CD14-positive monocyte (primary cell): ENCODE measurements around the gene GLG1. TPM values are rescaled to one million over a fixed set of nuclear protein-coding genes. Genes with fewer than 3 reads are reported as not detected.
A peak's percentile ranks its signal among the peaks of the same experiment; 100 is the strongest.

Experiments used
- DNase-seq, 3 donors: peaks; one replicate each; pipeline ENCODE4 v3.0.0-alpha.2; 2011 to 2022
- H2AFZ ChIP-seq: 2 replicates; pipeline ENCODE4 v1.6.0; 2012; ENCODE audit warnings: mild to moderate bottlenecking, low read depth, low read length, inconsistent platforms; ENCODE audit not compliant: insufficient read depth, poor library complexity, severe bottlenecking
- H3K27ac ChIP-seq, 2 donors: 1 replicate in 1 of 2; 2 replicates in 1 of 2; pipeline ENCODE4 v1.5.1; 2012 to 2013; ENCODE audit warnings: low read length in 2 of 2, control low read depth in 1 of 2, inconsistent platforms in 1 of 2, low read depth in 1 of 2, mild to moderate bottlenecking in 1 of 2
- H3K27me3 ChIP-seq, 2 donors: one replicate each; pipeline versions ENCODE4 v1.6.0 to v1.6.1; 2011 to 2013; ENCODE audit warnings: low read length in 2 of 2; ENCODE audit not compliant: control insufficient read depth in 2 of 2, insufficient read depth in 2 of 2
- H3K36me3 ChIP-seq, 2 donors: replicated peaks in 1 of 2; 1 replicate in 1 of 2; 2 replicates in 1 of 2; pipeline versions ENCODE4 v1.5.1 to v1.6.1; 2012 to 2013; ENCODE audit warnings: low read length in 2 of 2, control low read depth in 1 of 2, inconsistent platforms in 1 of 2, mild to moderate bottlenecking in 1 of 2; ENCODE audit not compliant: insufficient read depth in 2 of 2, control insufficient read depth in 1 of 2
- H3K4me1 ChIP-seq, 2 donors: 1 replicate in 1 of 2; 2 replicates in 1 of 2; pipeline versions ENCODE4 v1.5.1 to v1.6.1; 2012 to 2013; ENCODE audit warnings: low read length in 2 of 2, control low read depth in 1 of 2, inconsistent platforms in 1 of 2, mild to moderate bottlenecking in 1 of 2, moderate library complexity in 1 of 2; ENCODE audit not compliant: insufficient read depth in 2 of 2, control insufficient read depth in 1 of 2
- H3K4me2 ChIP-seq: replicated peaks from 2 replicates; pipeline ENCODE3; 2012; ENCODE audit warnings: low read length, moderate library complexity, mild to moderate bottlenecking; ENCODE audit not compliant: poor library complexity, severe bottlenecking; ENCODE audit errors: extremely low read depth
- H3K4me3 ChIP-seq, 3 experiments: fragments of 200-600 bp in 1 of 3; sonication (generic) in 1 of 3; replicated peaks in 1 of 3; 1 replicate in 2 of 3; 2 replicates in 1 of 3; pipeline ENCODE4 v1.5.1; 2011 to 2013; ENCODE audit warnings: low read length in 3 of 3, mild to moderate bottlenecking in 3 of 3, control low read depth in 2 of 3, low read depth in 2 of 3, inconsistent platforms in 1 of 3, moderate library complexity in 1 of 3
- H3K79me2 ChIP-seq: 2 replicates; pipeline ENCODE4 v1.6.0; 2012; ENCODE audit warnings: mild to moderate bottlenecking, control low read depth, inconsistent platforms, low read length, moderate library complexity; ENCODE audit not compliant: insufficient read depth
- H3K9ac ChIP-seq: 2 replicates; pipeline ENCODE4 v1.6.0; 2017; ENCODE audit warnings: low read length, mild to moderate bottlenecking; ENCODE audit not compliant: insufficient read depth, poor library complexity, severe bottlenecking
- H3K9me3 ChIP-seq, 2 donors: replicated peaks in 1 of 2; 1 replicate in 1 of 2; 2 replicates in 1 of 2; pipeline versions ENCODE4 v1.5.1 to v1.6.1; 2012 to 2013; ENCODE audit warnings: low read length in 2 of 2, control low read depth in 1 of 2; ENCODE audit not compliant: control insufficient read depth in 1 of 2, insufficient read depth in 1 of 2
- H4K20me1 ChIP-seq: 2 replicates; pipeline ENCODE4 v1.6.0; 2012; ENCODE audit warnings: mild to moderate bottlenecking, low read length, control low read depth, moderate library complexity; ENCODE audit not compliant: insufficient read depth
- H3K27ac Mint-ChIP-seq, 7 donors: one replicate each; pipeline ENCODE4 v1.8.0; 2020; ENCODE audit warnings: mild to moderate bottlenecking in 7 of 7, mixed read lengths in 7 of 7, moderate library complexity in 6 of 7, inconsistent platforms in 2 of 7
- H3K27me3 Mint-ChIP-seq, 3 donors: one replicate each; pipeline ENCODE4 v1.8.0; 2021 to 2022; ENCODE audit warnings: low read depth in 3 of 3, mild to moderate bottlenecking in 3 of 3, mixed read lengths in 3 of 3, moderate library complexity in 3 of 3, inconsistent platforms in 1 of 3
- H3K36me3 Mint-ChIP-seq, 2 donors: one replicate each; pipeline ENCODE4 v1.8.0; 2020; ENCODE audit warnings: mixed read lengths in 2 of 2, inconsistent platforms in 1 of 2, mild to moderate bottlenecking in 1 of 2
- H3K4me1 Mint-ChIP-seq: one replicate; pipeline ENCODE4 v1.8.0; 2020; ENCODE audit warnings: mild to moderate bottlenecking, mixed read lengths
- H3K4me3 Mint-ChIP-seq, 2 donors: one replicate each; pipeline ENCODE4 v1.8.0; 2020; ENCODE audit warnings: mild to moderate bottlenecking in 2 of 2, mixed read lengths in 2 of 2, moderate library complexity in 1 of 2
- H3K9me3 Mint-ChIP-seq, 7 donors: one replicate each; pipeline ENCODE4 v1.8.0; 2020 to 2022; ENCODE audit warnings: mixed read lengths in 7 of 7, mild to moderate bottlenecking in 6 of 7, moderate library complexity in 6 of 7, inconsistent platforms in 2 of 7
- WGBS: methylation state at CpG from one replicate; pipeline ENCODE4 v1.1.5; 2013; ENCODE audit warnings: missing lambda C conversion rate; ENCODE audit not compliant: insufficient coverage; 5-methylcytosine and 5-hydroxymethylcytosine counted together
- intact Hi-C, 2 donors: fragments of 100-400 bp; cut with micrococcal nuclease; formaldehyde crosslinking; loops; one replicate each; pipeline versions ENCODE4 v1.15.0 to v1.15.1; 2023
- polyA plus RNA-seq, 3 donors: library from polyadenylated mRNA; depleted of rRNA in 1 of 3; unstranded in 2 of 3; stranded (reverse) in 1 of 3; fragments of 300-500 nt in 2 of 3; fragments of >200 nt in 1 of 3; fragmentation: Illumina TruSeq in 2 of 3; gene quantifications; 1 replicate in 2 of 3; 2 replicates in 1 of 3; pipeline ENCODE4 v1.2.3, GENCODE V29; 2012 to 2021
- TF ChIP-seq, protein P1 (sequence below): fragments of 200-600 bp; IDR thresholded peaks from one replicate; pipeline ENCODE4 v1.8.0; 2022; ENCODE audit warnings: antibody characterized with exemption, mild to moderate bottlenecking

GLG1 gene
- polyA plus RNA-seq, 3 donors: 40.3 to 69.1 (median 51.1) TPM

DNA sequence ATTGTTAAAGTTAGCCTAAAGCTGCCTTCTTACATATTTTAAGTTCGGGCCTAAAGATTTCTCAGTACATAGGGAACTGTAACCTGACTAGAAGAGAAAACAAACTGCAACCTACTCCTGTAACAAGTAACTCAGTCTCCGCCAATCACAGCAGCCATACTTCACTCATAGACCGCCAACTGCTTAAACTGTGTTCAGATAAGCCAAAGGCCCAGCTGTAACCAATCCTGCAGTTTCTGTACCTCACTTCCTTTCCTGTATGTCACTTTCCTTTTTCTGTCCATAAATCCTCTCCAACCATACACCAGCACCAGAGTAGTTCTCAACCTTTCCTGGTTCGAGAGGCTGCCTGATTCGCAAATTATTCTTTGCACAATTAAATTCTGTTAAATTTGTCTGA is 41.5 kb downstream of the GLG1 start:
- H3K36me3 Mint-ChIP-seq: peaks cover 3% of the 10 kb centered on the region in 2 donors
- TF ChIP-seq, protein P1, sequence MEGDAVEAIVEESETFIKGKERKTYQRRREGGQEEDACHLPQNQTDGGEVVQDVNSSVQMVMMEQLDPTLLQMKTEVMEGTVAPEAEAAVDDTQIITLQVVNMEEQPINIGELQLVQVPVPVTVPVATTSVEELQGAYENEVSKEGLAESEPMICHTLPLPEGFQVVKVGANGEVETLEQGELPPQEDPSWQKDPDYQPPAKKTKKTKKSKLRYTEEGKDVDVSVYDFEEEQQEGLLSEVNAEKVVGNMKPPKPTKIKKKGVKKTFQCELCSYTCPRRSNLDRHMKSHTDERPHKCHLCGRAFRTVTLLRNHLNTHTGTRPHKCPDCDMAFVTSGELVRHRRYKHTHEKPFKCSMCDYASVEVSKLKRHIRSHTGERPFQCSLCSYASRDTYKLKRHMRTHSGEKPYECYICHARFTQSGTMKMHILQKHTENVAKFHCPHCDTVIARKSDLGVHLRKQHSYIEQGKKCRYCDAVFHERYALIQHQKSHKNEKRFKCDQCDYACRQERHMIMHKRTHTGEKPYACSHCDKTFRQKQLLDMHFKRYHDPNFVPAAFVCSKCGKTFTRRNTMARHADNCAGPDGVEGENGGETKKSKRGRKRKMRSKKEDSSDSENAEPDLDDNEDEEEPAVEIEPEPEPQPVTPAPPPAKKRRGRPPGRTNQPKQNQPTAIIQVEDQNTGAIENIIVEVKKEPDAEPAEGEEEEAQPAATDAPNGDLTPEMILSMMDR: no peak

DNA sequence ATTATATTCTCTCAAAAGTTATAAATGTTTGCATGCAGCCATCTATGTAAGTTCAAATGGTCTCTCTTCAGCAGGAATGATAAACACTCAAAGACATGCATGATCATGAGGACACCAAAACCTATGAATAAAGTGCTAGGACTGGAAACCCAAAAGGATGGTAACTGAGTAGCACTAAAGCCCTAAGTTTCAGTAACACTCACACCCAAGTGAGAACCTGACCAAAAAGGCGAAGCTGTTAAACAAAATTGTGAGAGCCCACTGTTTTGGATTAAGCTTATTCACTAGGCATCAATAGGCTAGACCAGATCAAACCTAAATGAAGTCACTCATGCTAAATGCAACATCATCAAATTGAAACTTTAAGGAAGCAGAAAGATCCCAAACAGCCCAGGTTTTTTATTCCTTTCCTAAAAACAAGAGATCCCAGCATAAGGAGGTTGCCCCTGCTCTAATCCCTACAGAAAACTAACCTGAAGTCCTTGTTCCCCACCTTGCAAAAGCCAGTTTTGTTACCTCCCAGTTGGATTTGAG is 42.4 kb downstream of the GLG1 start:
- Histone ChIP-seq H3K9me3 (no peaks in the 10 kb centered on the region), H3K9ac (no peak overlapping the region), H3K27ac (peak overlapping the region in 1 of 2 donors; percentile 85), H3K4me1 (peaks cover 29 to 41% of the 10 kb centered on the region in 2 donors), H2AFZ (no peak overlapping the region), H3K36me3 (no peaks in the 10 kb centered on the region), H3K4me3 (no peak overlapping the region), H3K27me3 (no peaks in the 10 kb centered on the region), H3K4me2 (no peak overlapping the region), H4K20me1 (peaks cover 77% of the 10 kb centered on the region), H3K79me2 (peaks cover 94% of the 10 kb centered on the region)
- H3K27ac Mint-ChIP-seq: peak overlapping the region; percentile 91 to 97 (median 94)
- no peak overlapping the region for H3K4me3 Mint-ChIP-seq
- H3K9me3 Mint-ChIP-seq: no peaks in the 10 kb centered on the region
- no CpG with 5 or more reads among the region's 1 CpG for WGBS
- H3K36me3 Mint-ChIP-seq: peaks cover 3 to 4% of the 10 kb centered on the region in 2 donors
- DNase-seq: no peak
- H3K4me1 Mint-ChIP-seq: peaks cover 46% of the 10 kb centered on the region
- TF ChIP-seq, protein P1: no peak
- H3K27me3 Mint-ChIP-seq: no peaks in the 10 kb centered on the region
- intact Hi-C loops: loop anchor here in 1 of 2 donors (5.0 kb wide), 1 partner anchor 43 kb away; the partner anchor contains the start of gene GLG1

More for the DNA sequence above, 41.5 kb downstream of the GLG1 start:
- H3K4me1 ChIP-seq: peaks cover 29 to 41% of the 10 kb centered on the region in 2 donors
- peaks cover 77% of the 10 kb centered on the region for H4K20me1 ChIP-seq
- H3K4me3 ChIP-seq: no peak overlapping the region
- no peak overlapping the region for H3K4me3 Mint-ChIP-seq
- H3K27ac ChIP-seq: no peak overlapping the region
- WGBS: 98% methylated on average over 3 of the region's 5 CpGs
- H3K27me3 ChIP-seq: no peaks in the 10 kb centered on the region
- peaks cover 93% of the 10 kb centered on the region for H3K79me2 ChIP-seq
- no peak for DNase-seq
- no peaks in the 10 kb centered on the region for H3K36me3 ChIP-seq
- H3K27me3 Mint-ChIP-seq: no peaks in the 10 kb centered on the region
- H3K4me1 Mint-ChIP-seq: peaks cover 47% of the 10 kb centered on the region
- H3K4me2 ChIP-seq: no peak overlapping the region
- intact Hi-C loops: no loop called here
- H3K9me3 ChIP-seq: no peaks in the 10 kb centered on the region
- no peaks in the 10 kb centered on the region for H3K9me3 Mint-ChIP-seq
- no peak overlapping the region for H3K9ac ChIP-seq
- peak overlapping the region in 5 of 7 donors; percentile 11 to 94 (median 34) for H3K27ac Mint-ChIP-seq
- H2AFZ ChIP-seq: no peak overlapping the region
